K562 (cell line): ENCODE results near the gene ZNF564. TPM values are rescaled to one million over a fixed set of nuclear protein-coding genes. Genes with fewer than 3 reads are reported as not detected.

Experiments
- ATAC-seq: fragments of 200-7000 bp; cut with Tn5 transposase; 3 replicates; pipeline ENCODE4 v1.9.1; 2020; ENCODE audit warnings: moderate library complexity
- BruUV-seq: library from RNA; stranded (reverse); fragments of 400-500 nt; replicated peaks from 2 replicates; lab custom pipeline; 2021; lab: Mats Ljungman, UMichigan
- CTCF ChIA-PET: fragments of 300-600 bp; formaldehyde crosslinking; extraction: SDS; loops from one replicate; lab custom pipeline; 2021; ENCODE audit warnings: low intra/inter-chr PET ratio; lab: Yijun Ruan, JAX
- POLR2A ChIA-PET: fragments of 300-600, 350-650 bp; sonication (Branson Sonifier 250); formaldehyde crosslinking; extraction: SDS; loops from one replicate; lab custom pipeline; 2021; ENCODE audit warnings: antibody characterized with exemption, inconsistent platforms; lab: Yijun Ruan, JAX
- DNase-seq, 4 experiments: peaks; one replicate each; pipeline versions ENCODE4 v3.0.0 to v3.0.0-alpha.2; 2011 to 2018; ENCODE audit warnings: low spot score in 3 of 4, mixed read lengths in 3 of 4; ENCODE audit errors: extremely low read depth in 1 of 4
- FAIRE-seq: peaks from 2 replicates; lab custom pipeline; 2011; peaks lifted over from hg19 to GRCh38; lab: Jason Lieb, UNC
- H2AFZ ChIP-seq: 2 replicates; pipeline ENCODE4 v1.6.0; 2011; ENCODE audit warnings: low read depth, low read length, control low read depth, inconsistent platforms
- H3K27ac ChIP-seq: fragments of 200-600 bp; 3 replicates; pipeline ENCODE4 v1.8.0; 2011; ENCODE audit warnings: low read depth, mild to moderate bottlenecking, control low read depth, inconsistent platforms, low read length, moderate library complexity, mixed read lengths; ENCODE audit errors: extremely low read depth
- H3K27me3 ChIP-seq, 2 experiments: fragments of 300-600 bp in 1 of 2; 2 replicates in 1 of 2; 3 replicates in 1 of 2; pipeline versions ENCODE4 v1.6.0 to v1.8.0; 2011; ENCODE audit warnings: inconsistent platforms in 2 of 2, low read length in 2 of 2, mild to moderate bottlenecking in 1 of 2, mixed read lengths in 1 of 2, moderate library complexity in 1 of 2; ENCODE audit not compliant: control insufficient read depth in 2 of 2, insufficient read depth in 2 of 2
- H3K36me3 ChIP-seq: fragments of 300-600 bp; 3 replicates; pipeline ENCODE4 v1.8.0; 2011; ENCODE audit warnings: mild to moderate bottlenecking, low read length, inconsistent platforms; ENCODE audit not compliant: control insufficient read depth, insufficient read depth
- H3K4me1 ChIP-seq, 2 experiments: fragments of 200-600 bp in 1 of 2; replicated peaks in 1 of 2; 2 replicates in 1 of 2; 3 replicates in 1 of 2; pipeline versions ENCODE4 v1.5.1 to v1.8.0; 2011; ENCODE audit warnings: inconsistent platforms in 2 of 2, low read length in 2 of 2, mild to moderate bottlenecking in 1 of 2, mixed read lengths in 1 of 2, moderate library complexity in 1 of 2; ENCODE audit not compliant: control insufficient read depth in 2 of 2, insufficient read depth in 2 of 2
- H3K4me2 ChIP-seq: 2 replicates; pipeline ENCODE4 v1.6.1; 2011; ENCODE audit warnings: low read length, control low read depth, inconsistent platforms, mixed read lengths; ENCODE audit not compliant: insufficient read depth
- H3K4me3 ChIP-seq: fragments of 200-600 bp; sonication (generic), shearing (Covaris generic); 2 replicates; pipeline ENCODE4 v1.5.1; 2016; ENCODE audit warnings: control low read depth, inconsistent platforms
- H3K79me2 ChIP-seq: fragments of 200-600 bp; 3 replicates; pipeline ENCODE4 v1.8.0; 2011; ENCODE audit warnings: low read length, inconsistent platforms; ENCODE audit not compliant: control insufficient read depth, insufficient read depth
- H3K9ac ChIP-seq, 2 experiments: 2 replicates each; pipeline versions ENCODE4 v1.6.0 to v1.6.1; 2011; ENCODE audit warnings: low read depth in 2 of 2, low read length in 2 of 2, control low read depth in 1 of 2, inconsistent platforms in 1 of 2, mild to moderate bottlenecking in 1 of 2, mixed read lengths in 1 of 2; ENCODE audit not compliant: insufficient read depth in 1 of 2
- H3K9me1 ChIP-seq: one replicate; pipeline ENCODE4 v1.6.0; 2011; ENCODE audit warnings: inconsistent platforms, mild to moderate bottlenecking, low read length, moderate library complexity; ENCODE audit not compliant: control insufficient read depth, insufficient read depth
- H3K9me3 ChIP-seq: replicated peaks from 2 replicates; pipeline ENCODE4 v1.5.1; 2011; ENCODE audit warnings: low read depth, low read length, inconsistent platforms; ENCODE audit not compliant: control insufficient read depth, insufficient read depth
- H4K20me1 ChIP-seq: replicated peaks from 2 replicates; pipeline ENCODE4 v1.6.1; 2011; ENCODE audit warnings: low read length, inconsistent platforms, mixed read lengths; ENCODE audit not compliant: control insufficient read depth, insufficient read depth
- CBFA2T2 ChIP-seq: fragments of 450-650 bp; conservative IDR thresholded peaks from 2 replicates; pipeline ENCODE4 v1.6.1; 2017; ENCODE audit warnings: mild to moderate bottlenecking
- CBFA2T3 ChIP-seq: fragments of 450-650 bp; IDR thresholded peaks from 2 replicates; pipeline ENCODE4 v1.6.1; 2017
- CEBPG ChIP-seq, 3 experiments: fragments of 200-800 bp in 1 of 3; sonication (Bioruptor generic) in 1 of 3; sonication (generic) in 1 of 3; formaldehyde crosslinking in 1 of 3; IDR thresholded peaks in 2 of 3; conservative IDR thresholded peaks in 1 of 3; 2 replicates each; pipeline versions ENCODE4 v1.6.1 to v1.8.0; 2016 to 2022; ENCODE audit warnings: missing compliant biosample characterization in 2 of 3, missing genetic modification characterization in 2 of 3, mild to moderate bottlenecking in 1 of 3, missing genetic modification reagents in 1 of 3
- ELK1 ChIP-seq: sonication (generic); formaldehyde crosslinking; IDR thresholded peaks from 2 replicates; pipeline ENCODE4 v1.8.1; 2022; ENCODE audit warnings: missing genetic modification reagents
- EP300 ChIP-seq: IDR thresholded peaks from 2 replicates; pipeline ENCODE4 v1.6.1; 2012; ENCODE audit warnings: low read length, improper control_type of control experiment
- FOXA3 ChIP-seq, 2 experiments: fragments of 450-650 bp in 1 of 2; sonication (generic) in 1 of 2; formaldehyde crosslinking; IDR thresholded peaks in 1 of 2; conservative IDR thresholded peaks in 1 of 2; 2 replicates each; pipeline versions ENCODE4 v1.4.0 to v1.8.0; 2020 to 2022; ENCODE audit warnings: mild to moderate bottlenecking in 2 of 2, missing genetic modification reagents in 1 of 2
- FOXK2 ChIP-seq, 2 experiments: fragments of 450-650 bp; IDR thresholded peaks in 1 of 2; conservative IDR thresholded peaks in 1 of 2; 2 replicates each; pipeline ENCODE4 v1.6.1; 2016; ENCODE audit warnings: low read depth in 2 of 2, mild to moderate bottlenecking in 1 of 2
- HEY1 ChIP-seq: fragments of 250-450 bp; sonication (Bioruptor Pico); IDR thresholded peaks from 2 replicates; pipeline ENCODE4 v1.5.0; 2020; ENCODE audit warnings: mild to moderate bottlenecking, moderate library complexity, borderline replicate concordance
- IFI16 ChIP-seq: fragments of 250-450 bp; sonication (Bioruptor Pico); IDR thresholded peaks from 2 replicates; pipeline ENCODE4 v2.1.2; 2022; ENCODE audit warnings: mild to moderate bottlenecking, inconsistent platforms
- ILF3 ChIP-seq: fragments of 450-650 bp; IDR thresholded peaks from 2 replicates; pipeline ENCODE4 v1.6.1; 2018; ENCODE audit warnings: antibody characterized with exemption, mild to moderate bottlenecking, moderate library complexity, borderline replicate concordance
- NCOA6 ChIP-seq: fragments of 450-650 bp; IDR thresholded peaks from 2 replicates; pipeline ENCODE4 v1.6.1; 2017; ENCODE audit warnings: mild to moderate bottlenecking
- NFE2 ChIP-seq: IDR thresholded peaks from 2 replicates; pipeline ENCODE4 v1.6.1; 2014; ENCODE audit warnings: antibody characterized with exemption, low read depth
- NR2C1 ChIP-seq, 2 experiments: fragments of 450-650 bp; IDR thresholded peaks; 2 replicates each; pipeline ENCODE4 v1.6.1; 2017; ENCODE audit warnings: mild to moderate bottlenecking in 2 of 2, antibody characterized with exemption in 1 of 2, inconsistent platforms in 1 of 2, missing compliant biosample characterization in 1 of 2, missing genetic modification characterization in 1 of 2
- NR2C2 ChIP-seq, 2 experiments: fragments of 200-800 bp in 1 of 2; sonication (Bioruptor generic) in 1 of 2; sonication (generic) in 1 of 2; formaldehyde crosslinking in 1 of 2; IDR thresholded peaks; 2 replicates each; pipeline versions ENCODE4 v1.6.1 to v1.8.0; 2016 to 2022; ENCODE audit warnings: mild to moderate bottlenecking in 1 of 2, missing compliant biosample characterization in 1 of 2, missing genetic modification characterization in 1 of 2, missing genetic modification reagents in 1 of 2
- PPARD ChIP-seq: fragments of 250-450 bp; sonication (Bioruptor Pico); IDR thresholded peaks from 2 replicates; pipeline ENCODE4 v1.8.0; 2022; ENCODE audit warnings: inconsistent platforms, mild to moderate bottlenecking, moderate library complexity
- RBFOX2 ChIP-seq: fragments of 200-400 bp; formaldehyde crosslinking; IDR thresholded peaks from 2 replicates; pipeline ENCODE4 v1.6.1; 2017; ENCODE audit warnings: low read depth, mild to moderate bottlenecking, low read length, moderate library complexity
- RBM17 ChIP-seq: fragments of 200-400 bp; formaldehyde crosslinking; IDR thresholded peaks from 2 replicates; pipeline ENCODE4 v1.6.1; 2017; ENCODE audit warnings: low read depth, mild to moderate bottlenecking, low read length, borderline replicate concordance
- STAT6 ChIP-seq: sonication (generic); formaldehyde crosslinking; IDR thresholded peaks from 2 replicates; pipeline ENCODE4 v1.8.1; 2023; ENCODE audit warnings: mild to moderate bottlenecking, missing genetic modification reagents
- TRIM24 ChIP-seq, 2 experiments: fragments of 450-650 bp; IDR thresholded peaks; 2 replicates each; pipeline ENCODE4 v1.6.1; 2016
- WGBS: fragments of 100-300 bp; shearing (Covaris generic); methylation state at CpG from one replicate; pipeline ENCODE4 v1.1.6; 2016; ENCODE audit warnings: low coverage, mixed read lengths; ENCODE audit not compliant: insufficient coverage; ENCODE audit errors: missing lambda C conversion rate; 5-methylcytosine and 5-hydroxymethylcytosine counted together
- in situ Hi-C: fragments of 300-500 bp; cut with MboI; formaldehyde crosslinking; loops from 4 replicates; pipeline ENCODE4 v1.15.0; 2018; ENCODE audit warnings: inconsistent platforms, mixed read lengths
- intact Hi-C: fragments of 100-400 bp; cut with micrococcal nuclease; formaldehyde crosslinking; loops from 2 replicates; pipeline ENCODE4 v1.14.2; 2022
- polyA plus RNA-seq, 8 experiments: library from polyadenylated mRNA; depleted of rRNA in 4 of 8; stranded (reverse) in 5 of 8; unstranded in 3 of 8; fragments of >200 nt; fragmentation: Nextera tagmentation in 2 of 8; fragmentation: Illumina TruSeq in 1 of 8; extraction: Ambion mirVana in 2 of 8; extraction: Trizol in 1 of 8; gene quantifications; 2 replicates each; pipeline versions ENCODE4 v1.2.1 to v1.2.3, GENCODE V29; 2011 to 2014; ENCODE audit warnings: inconsistent platforms in 1 of 8, missing spikeins in 1 of 8
- total RNA-seq, 7 experiments: library from RNA; depleted of rRNA in 6 of 7; stranded (reverse); fragments of >200 nt in 6 of 7; fragmentation: Illumina TruSeq in 2 of 7; extraction: Trizol in 2 of 7; gene quantifications; 2 replicates each; pipeline versions ENCODE4 v1.2.1 to v1.2.3, GENCODE V29; 2011 to 2021; ENCODE audit warnings: low replicate concordance in 1 of 7

Gene ZNF564
- total and polyA plus RNA-seq, 9 of the 15 experiments (the other 6 are each of a cell fraction or from before 2014, with no cell fraction given) = 1.4 to 8.1 (median 5.6) TPM

GRCh38 chr19:12545267-12545666 lies 6.0 kb downstream of the ZNF564 start:
- H3K27me3 ChIP-seq = no peaks in the 10 kb centered on the region
- intact Hi-C loops = no loop called here
- no peak for FAIRE-seq
- H3K9me1 ChIP-seq = no peaks in the 10 kb centered on the region
- peak overlapping the region; percentile 12 to 46; a peak in 3 of 4 replicates for H3K9ac ChIP-seq
- ChIA-PET CTCF (no interaction called here), POLR2A (interaction anchor here (0.8 kb wide), 1 partner anchor 375 kb away, joined by 3 read pairs; no protein-coding TSS in a partner anchor)
- H3K4me2 ChIP-seq = peak overlapping the region; percentile 59; the same call in 1 of the 2 replicates
- DNase-seq = peak in 2 of 4 experiments; percentile 25 to 55
- BruUV-seq = no TSS peak
- H3K36me3 ChIP-seq = peaks cover 52% of the 10 kb centered on the region
- H3K27ac ChIP-seq = peak overlapping the region; percentile 95
- H3K79me2 ChIP-seq = peaks cover 69% of the 10 kb centered on the region
- WGBS = 52% methylated on average over 7 of the region's 8 CpGs
- peak; percentile 37 for ATAC-seq
- H4K20me1 ChIP-seq = no peaks in the 10 kb centered on the region
- H3K9me3 ChIP-seq = peaks cover 51% of the 10 kb centered on the region
- peaks cover 32 to 36% of the 10 kb centered on the region in 2 experiments for H3K4me1 ChIP-seq
- in situ Hi-C loops = no loop called here
- no peak overlapping the region for H3K4me3 ChIP-seq
- H2AFZ ChIP-seq = no peak overlapping the region
- TF ChIP-seq RBM17 (no peak), ELK1 (no peak), CBFA2T2 (peak; percentile 28; the same call in 1 of the 2 replicates), RBFOX2 (no peak), PPARD (CRISPR knock-in tag) (no peak), ILF3 (no peak), STAT6 (CRISPR knock-in tag) (no peak), NR2C2 (CRISPR knock-in tag; IDR thresholded peaks at IDR 0.05) (no peak), NR2C2 (tag; IDR thresholded peaks at IDR 0.05) (no peak), FOXK2 (conservative IDR thresholded peaks at IDR 0.05 in 1 of 2, IDR thresholded peaks at IDR 0.05 in 1 of 2; ENCODE audit: low read depth in 2 of 2) (peak; percentile 48 to 58; a peak in 1 of 4 replicates), NR2C1 (IDR thresholded peaks at IDR 0.05) (peak; percentile 21; the same call in 1 of the 2 replicates), NR2C1 (tag; IDR thresholded peaks at IDR 0.05) (no peak), NCOA6 (no peak), FOXA3 (CRISPR knock-in tag; conservative IDR thresholded peaks at IDR 0.05 in 1 of 2, IDR thresholded peaks at IDR 0.05 in 1 of 2) (peak; percentile 22 to 60; a peak in 1 of 4 replicates), CBFA2T3 (peak; percentile 42), CEBPG (CRISPR knock-in tag; IDR thresholded peaks at IDR 0.05) (no peak), CEBPG (tag; conservative IDR thresholded peaks at IDR 0.05 in 1 of 2, IDR thresholded peaks at IDR 0.05 in 1 of 2) (no peak), NFE2 (no peak), TRIM24 (IDR thresholded peaks at IDR 0.05) (0 out of 4 replicates have a peak, but pooled peaks have one; percentile 8 to 21), IFI16 (CRISPR knock-in tag) (peak; percentile 50; the same call in 1 of the 2 replicates), EP300 (peak; percentile 56; the same call in 1 of the 2 replicates), HEY1 (no peak)
